HG03175 (cell line): Measurements from ENCODE around the gene TBC1D3I.
A peak's percentile ranks its signal among the peaks of the same experiment; 100 is the strongest.
"Not testable (repeated sequence)": the region's sequence is repeated elsewhere in the genome, so short reads cannot be mapped to it uniquely, and the experiment has no call there.

Source experiments
- ATAC-seq: cut with Tn5 transposase; IDR thresholded peaks from one replicate; pipeline ENCODE4 v1.9.1; 2021; ENCODE audit warnings: mild to moderate bottlenecking, moderate library complexity; ENCODE audit not compliant: unreplicated experiment

Gene TBC1D3I

DNA sequence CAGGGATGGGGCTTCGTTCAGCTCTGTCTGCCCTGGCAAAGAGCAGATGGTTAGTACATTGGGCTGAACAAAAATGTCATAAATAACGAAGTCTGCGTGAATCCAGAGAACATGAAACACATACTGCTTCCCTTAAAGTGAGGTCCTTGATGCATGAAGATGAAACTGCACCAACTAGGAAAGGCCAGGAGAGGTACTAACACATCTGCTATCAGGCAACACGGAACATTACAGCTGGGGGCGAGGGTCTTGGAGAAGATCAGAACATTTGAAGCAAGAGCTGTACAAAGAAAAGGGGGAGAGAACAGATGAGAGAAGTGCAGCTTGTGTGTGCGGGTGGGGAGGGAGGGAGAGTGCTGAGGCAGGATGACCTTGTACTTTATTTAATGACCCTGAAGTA, 57.0 kb downstream of the TBC1D3I start:
- not testable (repeated sequence) for ATAC-seq

DNA sequence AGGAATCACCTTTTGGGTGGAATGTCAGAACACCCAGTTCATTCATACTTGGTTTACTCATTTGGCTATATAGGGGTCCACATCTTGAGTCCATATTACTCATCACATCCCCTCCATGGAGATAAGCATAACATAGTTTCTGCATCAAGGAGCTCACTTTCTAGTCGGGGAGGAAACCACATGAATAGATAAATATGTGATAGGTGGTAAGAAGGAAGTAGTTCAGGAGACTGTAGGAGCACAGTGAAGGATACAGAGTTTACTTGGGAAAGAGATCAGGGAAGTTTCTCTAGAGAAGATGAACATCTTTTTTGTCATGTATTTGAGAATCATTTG, 57.9 kb downstream of the TBC1D3I start:
- ATAC-seq = not testable (repeated sequence)

DNA sequence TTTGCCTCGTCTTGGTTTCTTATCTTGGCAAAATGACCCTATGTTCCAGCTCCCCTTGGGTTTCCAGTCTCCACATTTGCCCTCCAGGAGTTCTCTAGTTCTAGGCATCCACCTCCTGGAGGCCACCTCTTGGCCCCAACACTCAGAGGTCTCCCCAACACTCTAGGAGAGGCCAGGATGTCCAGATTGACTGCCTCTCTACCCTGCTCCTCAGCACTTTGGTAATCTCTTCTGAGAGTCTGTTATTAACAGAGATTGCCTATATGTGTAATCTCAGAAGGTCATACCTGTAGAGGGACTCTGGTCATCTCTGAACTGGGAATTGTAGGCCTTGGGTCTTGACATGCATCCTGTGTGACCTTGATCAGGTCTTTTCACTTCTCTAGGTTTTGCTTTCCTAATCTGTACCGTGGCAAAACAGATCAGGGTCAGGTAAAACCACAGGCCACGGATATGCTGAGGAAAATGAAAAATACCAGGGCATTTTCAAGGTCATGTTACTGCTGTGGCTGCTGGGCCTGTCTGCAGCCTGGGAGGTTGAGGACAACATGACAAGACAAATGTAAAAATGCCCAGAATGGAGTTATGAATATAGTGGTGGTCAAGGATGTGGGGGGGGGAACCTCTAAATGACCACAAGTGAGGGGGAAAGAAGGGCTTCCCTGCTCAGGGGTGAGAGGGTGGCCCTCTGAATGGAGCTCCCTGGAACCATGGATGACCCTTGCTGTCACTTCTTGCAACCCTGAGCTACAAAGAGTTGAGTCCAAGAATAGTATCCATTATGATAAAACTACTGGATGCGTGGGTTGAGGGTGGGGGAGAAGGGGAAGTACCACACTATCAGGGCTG, 58.5 kb downstream of the TBC1D3I start:
- peak; percentile 28 for ATAC-seq

DNA sequence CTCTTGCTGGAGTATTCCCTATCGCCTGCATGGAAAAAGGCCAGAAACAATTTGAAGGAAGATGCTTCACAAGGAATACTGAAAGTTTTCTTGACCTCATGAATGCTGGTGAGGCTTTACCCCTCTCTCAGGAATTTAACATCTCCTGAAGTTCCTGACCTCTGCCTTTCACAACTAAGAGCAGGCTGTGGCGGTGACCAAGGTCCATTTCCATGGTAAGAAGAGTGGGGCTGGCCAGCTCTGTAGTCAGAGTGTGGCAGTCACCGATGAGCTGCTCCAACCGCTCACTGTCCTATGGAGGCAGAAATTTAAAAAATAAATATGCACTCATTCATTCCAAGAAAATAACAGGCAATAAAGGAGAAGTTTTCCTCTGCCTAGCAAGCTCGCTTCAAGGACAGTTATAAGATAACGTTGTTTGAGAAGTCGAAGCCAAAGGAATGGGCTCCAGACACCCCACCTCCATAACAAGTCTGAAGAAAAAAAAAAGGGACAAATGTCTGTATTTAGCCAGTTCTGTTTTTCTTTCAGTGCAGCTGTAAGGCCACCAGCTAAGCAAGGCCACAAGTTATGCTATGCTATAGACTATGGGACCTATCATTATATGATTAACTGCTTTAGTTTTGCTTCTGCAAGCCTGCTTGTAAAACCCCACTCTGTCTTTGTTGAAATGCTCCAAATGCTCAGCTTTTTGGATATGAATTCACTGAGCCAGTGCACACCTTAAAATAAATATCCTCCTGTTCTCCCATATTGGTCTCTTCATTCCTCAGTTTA, 59.5 kb downstream of the TBC1D3I start:
- ATAC-seq = no peak
